HG03097 (cell line): Measurements from ENCODE around the gene CPZ.
"Not testable (repeated sequence)": the region's sequence is repeated elsewhere in the genome, so short reads cannot be mapped to it uniquely, and the experiment has no call there.

Experiments used
- ATAC-seq: cut with Tn5 transposase; IDR thresholded peaks from one replicate; pipeline ENCODE4 v1.9.1; 2021; ENCODE audit not compliant: unreplicated experiment, low FRiP score

The CPZ gene

DNA sequence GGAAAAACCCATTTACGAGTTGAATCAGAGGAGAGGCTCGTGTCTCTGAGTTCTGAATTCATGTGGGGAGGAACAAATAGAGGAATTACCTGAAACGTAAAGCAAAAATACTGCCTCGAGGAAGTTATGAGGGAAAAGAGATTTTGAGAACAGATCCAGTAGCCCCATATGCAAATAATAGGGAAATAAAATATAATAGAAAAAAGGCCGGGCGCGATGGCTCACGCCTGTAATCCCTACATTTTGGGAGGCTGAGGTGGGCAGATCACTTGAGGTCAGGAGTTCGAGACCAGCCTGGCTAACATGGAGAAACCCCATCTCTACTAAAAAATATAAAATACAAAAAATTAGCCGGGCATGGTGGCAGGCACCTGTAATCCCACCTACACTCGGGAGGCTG, 42.2 kb downstream of the CPZ start:
- ATAC-seq = not testable (repeated sequence)

DNA sequence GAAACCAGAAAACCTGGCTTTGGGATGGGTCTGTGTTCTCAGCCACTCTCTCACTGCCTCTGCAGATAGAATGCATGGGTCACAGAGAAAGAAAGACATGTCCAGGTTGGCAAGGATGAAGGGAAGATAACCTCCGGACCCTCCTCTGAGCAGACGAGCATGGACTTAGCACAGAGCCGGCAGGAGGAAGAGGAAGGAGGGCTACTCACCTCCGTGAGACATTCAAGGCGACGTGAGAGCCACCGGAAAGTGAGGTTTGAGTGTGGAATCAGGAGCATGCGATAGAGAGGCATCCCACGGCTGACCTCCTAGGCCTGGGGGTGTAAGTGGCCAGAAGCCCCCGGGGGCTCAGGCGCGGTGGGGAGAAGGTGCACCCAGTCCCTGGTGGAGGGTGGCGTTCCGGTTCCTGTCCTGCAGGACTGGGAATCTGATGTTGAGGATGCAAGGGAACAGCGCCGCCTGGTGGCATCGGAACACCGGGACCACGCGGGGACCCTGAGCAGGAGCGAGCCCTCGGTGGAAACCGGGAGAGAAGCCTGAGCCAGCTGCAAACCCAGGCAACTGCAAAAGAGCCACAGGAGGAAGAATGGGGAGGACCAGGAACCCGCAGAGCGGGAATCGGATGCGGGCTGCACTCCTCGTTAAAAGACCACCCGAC, 43.5 kb downstream of the CPZ start:
- not testable (repeated sequence) for ATAC-seq

- ATAC-seq = no peak
These were observed 45.0 kb downstream of the CPZ start for GRCh38 chr4:8637456-8637984.

DNA sequence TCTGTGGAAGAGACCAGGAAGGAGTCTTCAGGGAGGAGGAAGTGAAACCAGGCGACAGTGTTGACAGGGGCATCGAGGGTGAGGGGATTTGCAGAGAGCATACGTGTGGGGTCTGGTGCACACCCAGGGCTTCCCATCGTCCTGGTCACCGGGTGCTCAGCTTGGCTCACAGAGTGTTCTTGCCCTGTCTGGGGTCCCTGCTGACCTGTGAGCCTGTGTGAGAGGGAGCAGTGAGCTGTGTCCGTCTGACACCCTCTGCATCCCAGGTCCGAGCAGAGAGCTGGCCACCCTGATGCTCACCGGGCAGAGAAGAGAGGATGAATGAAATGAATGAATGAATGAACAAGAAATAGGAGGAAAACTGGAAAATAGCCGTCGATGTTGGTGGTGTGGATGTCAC, 46.5 kb downstream of the CPZ start:
- no peak for ATAC-seq

- ATAC-seq = no peak
These were observed 47.5 kb downstream of the CPZ start for GRCh38 chr4:8639777-8640720.

- no peak for ATAC-seq
These were observed 48.3 kb downstream of the CPZ start for GRCh38 chr4:8640816-8641215.

- no peak for ATAC-seq
These were observed 48.7 kb downstream of the CPZ start for GRCh38 chr4:8641256-8641655.

DNA sequence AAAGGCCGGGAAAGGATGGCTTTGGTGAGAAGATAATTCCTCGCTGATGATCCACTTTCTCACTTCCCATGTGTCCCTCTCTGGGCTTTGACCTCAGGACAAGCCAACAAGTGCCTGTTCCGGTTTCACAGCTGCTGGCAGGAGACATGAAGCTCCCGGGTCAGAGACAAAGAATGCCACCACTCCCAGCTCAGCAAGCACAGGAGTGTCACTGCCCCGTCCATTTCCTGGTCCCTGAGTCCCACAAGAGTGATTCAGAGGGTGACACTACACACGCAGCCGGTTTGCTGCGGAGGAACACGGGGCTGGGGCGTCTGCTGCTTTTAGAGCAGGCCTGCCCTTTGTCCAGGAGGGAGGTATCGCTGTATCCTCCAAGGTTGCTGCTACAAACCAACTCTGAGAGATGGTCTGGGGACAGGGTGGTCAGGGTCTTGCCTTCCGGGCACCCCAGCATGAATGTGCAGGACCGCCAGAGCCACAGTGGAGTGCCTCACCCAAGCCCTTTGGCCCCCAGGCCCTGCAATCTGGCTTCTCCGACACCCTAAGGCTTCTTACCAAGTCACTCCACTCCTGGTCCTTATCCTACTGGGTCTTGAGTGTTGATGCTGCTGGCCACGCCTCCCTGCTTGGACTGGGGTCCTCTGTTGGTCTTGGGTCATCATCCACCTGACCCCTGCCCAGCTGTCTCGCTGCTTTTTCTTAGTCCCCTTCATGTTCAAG, 49.5 kb downstream of the CPZ start:
- ATAC-seq = no peak

DNA sequence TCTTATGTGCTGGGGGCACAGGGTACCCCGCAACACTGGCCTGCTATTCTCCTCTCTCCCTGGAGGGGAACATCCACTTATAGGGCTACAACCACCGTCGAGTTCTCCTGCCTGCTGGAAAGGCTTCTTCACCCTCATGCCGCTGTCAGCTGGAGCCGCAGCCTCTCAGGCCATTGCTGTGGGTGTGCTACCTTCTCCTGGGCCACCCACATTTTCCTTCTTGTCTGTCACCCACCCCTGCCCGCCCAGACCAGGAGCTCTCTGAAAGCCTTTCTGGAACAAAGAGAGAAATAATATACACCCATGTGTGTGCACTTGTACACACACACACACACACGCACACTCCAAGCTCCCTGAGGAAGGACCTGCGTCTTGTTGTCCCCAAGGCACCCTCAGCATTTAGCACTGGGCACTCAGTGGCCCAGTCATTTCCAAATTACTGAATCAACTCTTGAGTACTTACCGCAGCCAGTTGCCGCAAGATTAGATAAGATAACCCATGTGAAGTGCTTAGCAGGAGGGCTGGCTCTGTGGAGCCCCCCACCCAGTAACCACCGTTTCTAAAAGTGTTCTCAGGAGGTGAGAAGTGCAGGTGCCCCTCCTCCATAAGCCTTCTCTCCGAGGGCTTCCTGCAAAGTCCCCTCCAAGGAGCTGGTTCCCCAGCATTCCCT, 50.2 kb downstream of the CPZ start:
- ATAC-seq = no peak

DNA sequence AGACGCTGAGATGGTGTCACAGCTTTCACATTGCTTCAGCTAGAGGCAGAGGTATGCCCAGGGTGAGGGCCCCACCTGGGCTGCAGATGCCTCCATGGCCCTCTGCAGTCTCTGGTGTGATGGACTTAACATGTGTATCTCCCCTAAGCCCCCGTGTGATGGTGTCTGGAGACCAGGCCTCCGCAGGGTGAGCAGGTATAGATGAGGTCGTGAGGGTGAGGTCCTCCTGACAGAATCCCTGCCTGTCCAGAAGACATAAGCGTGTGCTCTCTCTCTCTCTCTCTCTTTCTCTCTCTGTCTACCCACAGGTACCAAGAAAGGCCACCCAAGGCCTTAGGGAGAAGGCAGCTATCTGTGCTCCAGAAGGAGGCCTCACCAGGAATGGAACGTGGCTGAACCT, 50.9 kb downstream of the CPZ start:
- no peak for ATAC-seq

DNA sequence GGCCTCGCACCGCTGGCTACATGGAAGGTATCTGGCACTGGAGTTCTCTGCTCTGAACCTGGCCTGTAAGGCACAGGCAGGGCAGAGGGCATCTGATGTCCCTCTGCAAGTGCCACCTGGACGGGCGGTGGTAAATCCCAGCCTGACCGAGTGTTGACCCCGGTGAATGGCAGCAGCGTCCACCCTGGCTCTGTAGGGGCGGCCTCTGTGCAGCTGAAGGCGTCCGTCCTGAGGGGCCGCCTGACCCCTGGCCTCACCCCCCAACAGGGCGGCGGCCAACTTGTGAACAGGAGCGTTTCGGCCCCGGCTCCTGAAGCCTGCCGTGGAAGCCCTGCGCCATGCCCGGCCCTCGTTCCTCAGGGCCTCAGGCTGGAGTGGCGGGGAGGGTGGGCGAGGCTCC, 51.4 kb downstream of the CPZ start:
- no peak for ATAC-seq

GRCh38 chr4:8644461-8644891, 51.9 kb downstream of the CPZ start:
- no peak for ATAC-seq

DNA sequence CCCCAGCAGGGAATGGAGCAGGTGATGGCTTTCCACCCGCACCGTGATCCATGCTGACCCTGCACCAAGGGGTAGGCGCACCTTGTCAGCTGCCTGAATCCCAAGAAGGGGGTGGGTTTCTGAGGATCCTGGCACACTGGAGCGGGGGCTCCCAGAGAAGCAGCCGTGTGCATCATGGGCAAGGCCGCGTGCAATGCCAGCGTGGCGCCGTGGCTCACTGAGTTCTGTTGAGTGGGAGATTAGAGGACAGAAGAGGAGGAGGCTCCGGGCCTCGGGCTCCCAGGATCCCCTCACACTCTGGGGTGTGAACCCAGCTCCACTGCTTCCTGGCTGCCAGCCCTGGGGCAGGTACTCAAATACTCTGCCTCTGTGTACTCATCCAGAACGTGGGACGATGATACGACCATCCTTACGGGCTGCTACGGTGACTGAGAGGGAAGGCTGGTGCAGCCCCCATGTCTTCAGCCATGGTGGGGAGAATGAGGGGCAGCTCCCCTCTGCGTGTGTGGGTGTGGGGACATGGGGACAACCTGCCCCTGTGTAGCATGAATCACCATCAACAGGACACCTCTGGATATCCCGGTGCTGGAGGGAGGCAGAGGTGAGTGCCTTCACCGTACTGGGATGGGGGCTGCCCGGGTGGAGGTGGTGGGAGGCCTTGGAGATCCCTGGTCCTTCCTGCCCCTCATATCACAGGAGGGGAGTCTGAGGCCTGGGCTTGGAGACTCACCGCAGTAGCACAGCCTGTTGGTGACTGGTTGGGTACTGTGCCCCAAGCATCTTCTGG, 52.6 kb downstream of the CPZ start:
- ATAC-seq = no peak

DNA sequence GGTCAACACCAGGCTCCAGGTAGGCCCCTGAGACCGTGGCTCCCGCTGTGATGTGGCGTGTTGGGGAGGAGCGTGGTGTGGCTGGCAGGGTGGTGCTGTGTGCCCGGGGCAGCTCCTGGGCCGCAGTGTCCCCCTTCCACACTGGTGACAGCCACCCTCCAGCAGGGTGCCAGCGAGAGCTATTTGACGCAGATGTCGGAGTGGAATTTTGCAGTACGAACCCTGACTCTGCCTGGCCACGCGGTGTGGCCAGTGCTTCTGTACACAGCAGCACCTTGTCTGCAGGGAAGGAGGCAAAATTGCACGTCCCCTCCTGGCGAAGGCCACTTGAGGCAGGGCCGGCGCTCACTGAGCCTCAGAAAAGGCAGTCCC, 53.2 kb downstream of the CPZ start:
- no peak for ATAC-seq

- no peak for ATAC-seq
These were observed 53.9 kb downstream of the CPZ start for GRCh38 chr4:8646296-8647093.

GRCh38 chr4:8647094-8647570, 54.6 kb downstream of the CPZ start:
- no peak for ATAC-seq

DNA sequence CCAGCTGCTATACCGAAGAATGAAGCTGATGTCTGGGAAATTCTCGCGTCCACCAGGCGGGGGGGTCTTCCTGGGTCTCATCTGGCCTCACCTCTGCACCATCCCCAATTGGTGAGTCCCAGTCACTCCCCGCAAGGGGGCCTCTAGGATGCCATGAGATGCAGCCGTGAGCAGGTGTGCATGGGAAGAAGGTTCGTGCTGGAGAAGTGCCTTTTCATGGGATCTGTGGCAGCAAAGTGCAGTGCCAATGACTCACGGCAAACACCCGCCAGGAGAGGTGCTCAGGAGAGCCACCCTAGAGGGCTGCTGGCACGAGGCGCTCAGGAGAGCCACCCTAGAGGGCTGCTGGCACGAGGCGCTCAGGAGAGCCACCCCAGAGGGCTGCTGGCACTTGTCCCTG, 55.1 kb downstream of the CPZ start:
- ATAC-seq = no peak

DNA sequence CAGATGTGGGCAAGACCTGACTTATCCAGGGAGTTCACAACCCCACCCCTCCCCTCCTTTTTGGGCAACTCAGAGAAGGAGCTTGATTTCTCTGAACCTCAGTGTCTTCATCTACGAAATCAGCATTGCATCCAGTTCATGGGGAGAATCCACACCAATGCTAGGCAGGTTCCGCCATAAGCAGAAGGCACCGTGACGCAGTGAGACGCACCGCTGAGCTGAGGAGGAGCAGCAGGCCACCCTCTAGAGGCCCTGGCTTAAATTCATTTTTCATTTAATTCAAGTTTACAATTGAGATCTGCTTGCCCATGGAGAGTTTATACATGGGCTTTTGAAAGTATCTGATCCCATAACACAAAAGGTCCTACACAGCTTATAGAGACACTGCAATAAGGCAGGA, 55.7 kb downstream of the CPZ start:
- no peak for ATAC-seq
